SKM-1 (cell line): Measurements from ENCODE around the gene PRKCD.
A peak's percentile ranks its signal among the peaks of the same experiment; 100 is the strongest.
"Not testable (repeated sequence)": the region's sequence is repeated elsewhere in the genome, so short reads cannot be mapped to it uniquely, and the experiment has no call there.

Experiments
- DNase-seq: peaks from one replicate; lab custom pipeline; 2025; ENCODE audit not compliant: unreplicated experiment; lab: John Stamatoyannopoulos, UW

Gene PRKCD

DNA sequence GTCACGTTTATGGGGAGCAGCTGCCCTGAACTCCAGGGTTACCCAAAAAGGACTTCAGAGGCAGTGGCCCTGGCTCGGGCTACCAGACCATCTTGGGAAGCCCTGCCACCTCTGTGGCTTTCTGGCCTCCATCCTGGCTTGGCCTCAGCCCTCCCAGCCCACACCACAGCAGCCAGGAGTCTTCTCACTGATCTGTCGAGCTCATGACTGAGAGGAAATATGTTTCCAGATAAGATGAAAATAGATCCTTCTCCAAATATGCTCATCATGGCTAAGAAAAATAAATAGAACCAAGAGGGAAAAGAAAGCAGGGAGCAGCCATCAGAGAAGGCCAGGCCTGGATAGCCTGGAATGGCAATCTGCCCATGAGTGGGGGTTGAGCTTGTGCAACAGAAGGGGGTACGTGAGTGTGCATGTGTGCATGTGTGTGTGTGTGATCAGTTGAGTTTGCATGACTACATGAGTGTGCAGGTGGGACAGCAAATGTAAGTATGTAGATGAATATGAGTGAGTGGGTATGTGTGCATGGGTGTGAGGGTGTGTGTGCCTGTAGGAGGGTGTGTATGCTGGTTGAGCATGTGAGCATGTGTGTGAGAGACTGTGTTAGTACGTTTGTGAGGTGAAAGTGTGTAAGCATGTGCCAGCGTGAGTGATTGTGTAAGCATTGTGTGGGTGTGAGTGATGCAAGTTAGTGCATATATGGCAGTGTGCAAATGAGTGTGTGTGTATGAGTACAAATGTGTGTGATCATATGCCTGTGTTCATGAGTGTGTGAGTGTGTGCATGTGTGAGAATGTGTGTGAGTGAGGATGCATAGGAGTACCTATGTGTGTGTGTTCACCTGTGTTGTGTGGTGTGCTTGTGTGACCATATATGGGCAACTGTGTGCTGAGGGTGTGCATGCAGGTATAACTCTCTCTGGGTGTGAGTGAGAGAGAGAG is 20.8 kb upstream of the PRKCD start:
- DNase-seq: no peak

DNA sequence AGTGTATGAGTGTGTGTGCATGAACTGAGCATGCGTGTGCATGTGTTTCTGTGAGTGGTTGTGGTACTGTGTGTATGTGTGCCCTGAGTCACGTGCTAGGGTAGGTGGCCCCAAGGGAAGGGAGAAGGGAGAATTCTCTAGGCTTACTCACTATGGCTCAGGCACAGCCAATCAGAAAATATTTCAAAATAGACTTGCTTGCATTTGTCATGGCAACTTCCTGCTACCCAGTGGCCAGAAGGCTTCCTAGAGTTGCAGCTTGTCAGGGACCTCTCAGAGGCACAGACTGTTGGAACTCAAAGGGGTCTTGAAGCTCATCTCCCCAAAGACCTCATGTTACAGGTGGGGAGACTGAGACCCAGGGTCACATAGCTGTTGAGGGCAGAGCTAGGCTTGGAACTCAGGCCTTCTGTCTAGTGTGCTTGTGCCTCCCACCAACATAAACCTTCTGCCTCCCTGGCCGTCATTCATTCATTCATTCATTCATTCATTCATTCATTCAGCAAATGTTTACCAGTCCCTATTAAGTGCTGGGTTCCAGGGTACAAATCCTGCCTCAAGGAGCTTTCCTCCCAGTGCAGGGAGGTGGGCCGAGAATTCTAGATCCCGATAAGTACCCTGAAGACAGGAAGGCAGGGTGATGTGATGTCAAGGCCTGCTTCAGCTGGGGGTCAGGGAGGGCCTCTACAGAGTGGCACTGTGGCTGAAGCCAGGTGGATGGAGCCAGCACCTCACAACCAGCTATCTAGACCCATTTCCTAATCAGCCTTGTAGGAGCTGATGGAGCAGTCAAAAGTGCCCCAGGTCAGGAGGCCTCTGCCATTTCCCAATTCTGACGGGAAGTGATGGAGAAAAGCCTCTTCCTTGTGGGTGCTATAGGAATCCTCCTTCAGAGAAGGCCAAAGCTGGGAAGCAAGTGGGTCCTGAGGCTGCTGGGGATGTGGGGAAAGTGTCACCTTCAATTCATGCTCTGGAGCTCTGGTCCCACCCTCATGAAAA is 19.9 kb upstream of the PRKCD start:
- peak; percentile 96 for DNase-seq

DNA sequence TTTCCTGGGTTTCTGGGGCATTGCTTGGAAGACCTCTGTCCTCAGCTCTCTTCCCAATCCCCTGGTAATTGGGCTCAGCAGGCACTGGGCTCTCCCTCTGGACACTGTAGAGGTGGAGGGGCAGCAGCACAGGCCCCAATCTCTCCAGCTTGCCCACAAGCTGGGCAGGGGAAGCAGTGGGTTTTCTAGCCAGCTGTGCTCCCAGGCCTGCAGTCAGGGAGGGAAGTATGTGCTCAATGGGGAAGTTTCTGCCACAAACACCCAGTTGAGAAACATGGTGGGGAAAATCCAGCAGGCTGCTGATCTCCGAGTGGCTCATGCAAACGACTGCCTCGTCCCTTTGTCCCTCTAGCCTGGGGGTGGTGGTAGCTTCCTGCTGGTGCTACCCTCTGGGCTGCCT is 18.0 kb upstream of the PRKCD start:
- peak; percentile 73 for DNase-seq

DNA sequence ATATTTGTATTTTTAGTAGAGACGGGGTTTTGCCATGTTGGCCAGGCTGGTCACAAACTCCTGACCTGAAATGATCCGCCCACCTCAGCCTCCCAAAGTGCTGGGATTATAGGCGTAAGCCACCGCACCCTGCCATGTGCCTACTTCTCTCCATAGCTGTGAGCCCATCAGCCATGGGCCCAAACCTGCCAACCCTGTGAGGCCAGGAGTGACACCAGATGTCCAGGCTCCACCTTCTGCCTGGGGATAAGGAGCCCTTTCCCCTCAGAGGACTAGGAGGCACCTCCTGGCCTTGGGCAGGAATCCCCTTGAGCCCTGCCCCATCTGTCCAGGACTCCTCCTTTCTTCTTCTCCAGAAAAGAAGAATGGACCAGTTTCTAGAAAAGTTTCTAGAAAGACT is 16.6 kb upstream of the PRKCD start:
- DNase-seq: no peak

DNA sequence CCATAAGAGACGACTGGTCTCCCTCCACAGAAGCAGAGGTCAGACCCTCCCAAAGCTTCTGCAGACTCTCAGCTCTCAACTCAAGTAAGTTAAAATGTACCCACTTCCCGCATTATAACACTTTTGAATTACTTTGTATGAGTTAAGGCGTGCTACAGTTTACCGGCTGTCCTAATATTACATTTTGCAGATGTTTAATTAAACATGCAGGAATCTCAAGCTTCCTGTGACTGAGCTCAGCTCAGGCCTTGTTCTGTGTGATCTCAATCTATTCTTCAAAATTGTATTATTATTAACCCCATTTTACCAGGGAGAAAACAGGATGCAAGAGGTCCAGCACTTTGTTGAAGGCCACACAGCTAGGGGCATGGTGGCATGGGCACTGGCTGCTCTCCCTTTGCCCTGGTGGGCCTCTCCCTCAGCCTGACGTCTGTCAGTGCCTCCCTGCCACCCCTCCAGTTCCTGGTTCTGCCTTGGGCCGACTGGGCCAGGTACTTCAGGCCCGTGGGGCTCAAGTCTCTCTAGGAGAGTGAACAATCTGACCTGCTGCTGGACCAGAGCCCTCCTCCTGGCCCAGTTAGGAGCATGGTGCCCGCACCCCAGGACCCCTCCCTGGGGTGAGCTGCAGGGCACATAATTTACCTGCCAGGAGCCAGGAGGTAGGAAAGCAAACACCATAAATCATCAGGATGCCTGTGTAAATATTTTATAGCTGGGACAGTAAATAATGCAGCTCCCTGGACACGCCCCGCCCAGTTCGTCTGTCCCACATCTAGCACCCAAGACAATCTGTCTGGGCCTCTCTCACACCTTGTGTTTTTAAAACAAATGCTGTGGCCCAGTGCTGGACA is 15.9 kb upstream of the PRKCD start:
- DNase-seq: no peak

DNA sequence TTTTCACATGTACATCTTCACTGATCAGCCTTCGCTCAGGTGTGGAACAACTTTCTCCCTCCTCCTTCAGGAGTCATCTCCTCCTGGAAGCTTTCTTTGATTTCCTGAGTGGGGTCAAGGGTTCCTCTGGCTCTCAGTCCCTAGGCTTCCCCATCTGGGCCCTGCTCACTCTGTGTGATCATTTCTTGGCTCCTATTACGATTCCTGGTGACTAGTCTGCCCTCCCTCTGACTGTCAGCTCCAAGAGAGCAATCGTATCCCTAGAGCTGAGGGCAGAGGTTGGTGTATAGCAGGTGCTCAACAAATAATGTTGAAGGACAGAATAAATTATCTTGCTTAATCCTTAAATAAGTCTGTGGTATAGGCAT is 15.3 kb upstream of the PRKCD start:
- no peak for DNase-seq

DNA sequence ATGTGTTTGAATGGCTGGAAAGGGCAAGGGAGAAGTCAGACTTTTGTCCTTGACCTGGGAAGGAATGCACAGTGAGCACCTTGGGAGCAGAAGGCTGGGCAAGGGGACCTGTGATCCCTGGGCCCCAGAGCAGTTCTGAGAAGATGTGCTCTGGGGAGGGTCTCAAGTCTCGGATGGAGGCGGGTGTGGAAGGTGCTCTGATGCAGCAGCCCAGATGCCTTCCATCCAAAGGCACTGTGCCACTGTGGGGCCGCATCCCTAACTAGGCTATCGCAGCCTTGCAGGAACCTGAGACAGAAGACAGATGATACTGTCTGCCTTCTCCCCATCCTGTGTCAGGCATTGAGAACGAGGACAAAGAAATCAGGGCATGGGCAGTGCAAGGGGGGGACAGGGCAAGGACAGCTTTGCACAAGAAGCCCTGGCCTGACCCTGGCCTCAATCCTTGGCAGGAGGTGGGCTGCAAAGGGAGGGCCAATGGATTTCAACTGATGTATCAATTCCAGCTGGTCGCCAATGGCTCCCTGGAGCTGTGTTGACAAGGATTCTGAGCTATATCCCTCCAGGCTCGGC is 14.6 kb upstream of the PRKCD start:
- DNase-seq: no peak

DNA sequence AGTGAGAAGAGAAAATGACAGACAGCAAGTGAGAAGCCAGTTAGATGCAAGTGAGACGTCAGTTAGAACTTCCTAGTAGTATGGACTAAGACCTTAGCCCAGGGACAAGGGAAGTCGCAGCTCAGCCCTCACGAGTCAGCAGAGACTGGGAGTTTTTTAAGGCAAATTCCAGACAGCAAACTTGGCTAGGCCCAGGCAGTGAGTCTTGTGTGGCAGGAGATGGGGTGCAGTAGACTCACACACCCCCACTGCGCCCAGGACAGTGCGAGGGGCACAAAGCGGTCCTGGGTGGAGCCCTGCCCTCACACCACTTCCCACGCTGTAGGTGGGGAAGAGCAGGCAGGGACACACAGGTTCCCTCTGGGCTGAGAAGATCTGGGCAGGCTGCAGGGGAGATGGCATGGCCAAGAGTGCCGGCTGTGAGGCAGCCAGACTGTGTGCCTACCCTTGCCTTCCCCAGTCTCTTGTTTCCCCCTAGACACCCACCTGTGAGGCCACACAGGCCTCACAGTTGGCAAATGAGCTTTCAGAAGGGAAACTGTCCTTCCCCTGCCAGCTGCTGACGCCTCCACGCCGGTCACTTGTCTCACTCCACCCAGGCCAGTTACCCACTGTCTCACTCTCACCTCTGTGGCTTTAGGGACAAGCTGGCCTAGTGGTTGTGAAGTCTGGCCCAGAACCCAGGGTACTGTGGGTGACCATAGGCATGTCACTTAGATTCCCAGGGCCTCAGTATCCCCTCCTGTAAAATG is 13.7 kb upstream of the PRKCD start:
- DNase-seq: no peak

DNA sequence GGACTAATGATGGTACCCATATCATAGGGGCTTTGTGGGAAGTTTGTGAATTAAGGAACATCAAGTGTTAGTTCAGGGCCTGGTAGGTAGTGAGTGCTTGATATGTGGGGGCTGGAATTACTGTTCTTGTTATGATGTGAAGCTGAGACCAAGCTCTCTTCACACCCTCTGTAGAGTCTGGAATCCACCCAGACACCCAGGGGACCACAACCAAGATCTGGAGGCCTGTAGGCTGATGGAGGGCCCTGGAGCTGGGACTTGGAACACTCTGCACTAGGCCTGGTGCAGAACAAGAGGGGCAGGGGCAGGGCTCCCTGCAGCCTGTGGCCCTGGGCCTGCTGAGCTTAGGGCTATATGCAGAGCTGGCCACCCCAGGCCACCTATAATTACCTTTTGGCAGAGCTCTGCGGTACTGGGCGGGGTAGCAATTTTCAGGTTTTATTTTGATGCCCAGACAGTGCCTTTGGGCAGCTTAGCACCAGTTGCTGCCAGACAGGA is 13.1 kb upstream of the PRKCD start:
- DNase-seq: no peak

DNA sequence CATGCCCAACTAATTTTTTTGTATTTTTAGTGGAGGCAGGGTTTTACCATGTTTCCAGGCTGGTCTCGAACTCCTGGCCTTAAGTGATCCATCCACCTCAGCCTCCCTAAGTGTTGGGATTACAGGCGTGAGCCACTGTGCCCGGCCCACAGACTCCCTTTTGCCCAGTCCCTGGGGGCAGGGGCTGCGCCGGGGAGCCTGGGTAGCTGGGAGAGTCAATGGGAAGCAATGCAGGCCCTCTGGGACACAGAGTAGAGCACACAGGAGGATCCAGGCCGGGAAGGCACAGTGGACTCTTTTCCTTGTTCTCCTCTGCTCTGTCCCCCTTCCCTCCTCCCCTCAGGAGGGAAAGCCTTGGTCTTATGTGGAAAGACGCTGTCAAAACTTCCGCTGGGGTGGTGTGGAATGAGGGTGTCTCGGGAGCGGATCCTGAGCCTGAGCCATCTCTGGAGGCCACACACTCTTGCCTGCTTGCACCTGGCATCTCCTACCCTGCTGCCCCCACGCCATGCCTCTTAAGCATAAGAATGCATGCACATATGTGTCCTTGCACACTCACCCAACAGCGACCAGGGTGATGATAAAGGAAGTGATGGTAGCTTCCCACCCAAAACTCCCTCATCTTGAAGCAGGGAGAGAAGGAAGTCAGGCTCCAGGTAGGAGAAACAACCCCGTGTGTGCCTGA is 11.9 kb upstream of the PRKCD start:
- no peak for DNase-seq

DNA sequence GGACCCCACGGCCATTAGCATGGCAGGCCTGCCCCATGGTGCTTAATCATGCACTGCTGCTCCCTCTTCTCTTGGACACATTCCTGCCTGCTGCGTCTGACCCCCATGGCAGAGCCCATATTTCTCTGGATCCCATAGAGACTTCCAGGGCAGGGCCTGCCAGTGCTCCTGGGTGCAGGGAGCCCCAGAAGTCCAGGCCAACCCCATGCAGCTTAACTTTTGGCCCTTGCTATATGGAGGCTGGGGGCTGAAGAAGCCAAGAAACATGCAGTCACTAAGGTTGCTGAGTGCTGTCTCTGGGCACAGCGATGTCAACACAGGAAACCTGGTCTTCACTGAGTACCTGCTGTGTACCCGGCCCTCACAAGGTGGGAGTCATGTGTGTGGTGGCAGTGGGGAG is 11.3 kb upstream of the PRKCD start:
- DNase-seq: no peak

DNA sequence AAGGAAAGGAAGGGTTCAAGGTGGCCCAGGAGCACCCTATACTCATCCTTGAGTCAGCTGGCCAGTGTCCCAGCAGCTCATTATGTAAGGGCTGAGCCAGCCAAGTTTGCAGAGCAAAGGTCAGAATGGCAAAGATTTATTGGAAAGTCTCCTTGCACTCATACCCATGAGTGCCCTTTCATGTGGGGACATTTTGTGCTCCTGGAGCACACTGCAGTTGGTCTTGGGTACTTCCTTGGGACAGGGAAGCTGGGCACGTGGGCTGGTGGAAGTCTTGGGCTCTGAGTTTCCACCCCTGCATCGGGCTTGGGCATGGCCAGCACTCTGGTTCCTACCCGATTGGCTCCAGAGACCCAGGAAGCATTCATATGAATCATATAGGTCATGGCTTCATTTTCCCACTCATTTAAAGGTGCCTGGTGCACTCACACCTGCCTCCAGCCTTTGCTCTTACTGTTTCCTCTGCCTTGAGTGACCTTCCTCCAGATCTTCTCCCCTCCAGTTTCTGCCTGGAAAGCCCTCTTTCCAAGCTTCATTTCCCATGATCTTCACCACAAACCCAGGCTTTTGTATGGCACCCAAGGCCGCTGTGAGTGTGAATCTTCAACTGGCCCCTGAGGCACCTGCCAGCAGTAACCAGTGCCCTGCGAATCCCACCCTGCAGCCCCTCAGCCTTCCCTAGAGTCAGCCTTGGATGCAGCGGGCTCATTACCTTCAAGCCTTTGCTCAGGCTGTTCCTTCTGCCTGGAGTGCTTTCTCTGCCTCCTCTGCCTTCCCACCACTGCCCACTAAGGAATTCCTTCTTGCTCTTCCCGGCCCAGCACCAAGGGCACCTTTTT is 10.5 kb upstream of the PRKCD start:
- no peak for DNase-seq

DNA sequence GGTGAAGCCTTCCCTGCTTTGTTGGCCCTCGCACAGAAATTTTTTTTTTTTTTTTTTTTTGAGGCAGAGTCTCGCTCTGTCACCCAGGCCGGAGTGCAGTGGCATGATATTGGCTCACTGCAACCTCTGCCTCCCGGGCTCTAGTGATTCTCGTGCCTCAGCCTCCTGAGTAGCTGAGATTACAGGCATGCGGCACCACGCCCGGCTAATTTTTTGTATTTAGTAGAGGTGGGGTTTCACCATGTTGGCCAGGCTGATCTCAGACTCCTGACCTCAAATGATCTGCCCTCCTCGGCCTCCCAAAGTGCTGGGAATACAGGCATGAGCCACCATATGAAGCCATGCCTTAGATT is 9.9 kb upstream of the PRKCD start:
- not testable (repeated sequence) for DNase-seq

DNA sequence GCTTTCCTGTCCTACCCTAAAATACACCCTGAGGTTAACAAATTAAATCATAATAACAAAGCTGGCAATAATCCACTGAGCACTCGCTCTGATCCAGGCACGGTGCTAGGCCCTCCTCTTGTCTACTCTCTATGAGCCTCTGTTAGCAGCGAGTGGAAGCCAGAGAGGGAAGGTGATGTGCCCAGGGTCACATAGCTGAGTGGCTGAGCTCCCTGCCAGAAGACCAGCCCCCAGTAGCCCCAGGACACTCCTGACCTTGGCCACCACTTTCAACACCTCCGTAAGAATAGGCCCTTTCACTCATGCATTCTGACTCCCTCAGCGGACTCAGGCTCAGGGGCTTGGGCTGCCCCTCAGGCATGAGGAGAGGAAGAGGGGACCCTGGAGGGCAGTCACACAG is 9.5 kb upstream of the PRKCD start:
- DNase-seq: no peak

DNA sequence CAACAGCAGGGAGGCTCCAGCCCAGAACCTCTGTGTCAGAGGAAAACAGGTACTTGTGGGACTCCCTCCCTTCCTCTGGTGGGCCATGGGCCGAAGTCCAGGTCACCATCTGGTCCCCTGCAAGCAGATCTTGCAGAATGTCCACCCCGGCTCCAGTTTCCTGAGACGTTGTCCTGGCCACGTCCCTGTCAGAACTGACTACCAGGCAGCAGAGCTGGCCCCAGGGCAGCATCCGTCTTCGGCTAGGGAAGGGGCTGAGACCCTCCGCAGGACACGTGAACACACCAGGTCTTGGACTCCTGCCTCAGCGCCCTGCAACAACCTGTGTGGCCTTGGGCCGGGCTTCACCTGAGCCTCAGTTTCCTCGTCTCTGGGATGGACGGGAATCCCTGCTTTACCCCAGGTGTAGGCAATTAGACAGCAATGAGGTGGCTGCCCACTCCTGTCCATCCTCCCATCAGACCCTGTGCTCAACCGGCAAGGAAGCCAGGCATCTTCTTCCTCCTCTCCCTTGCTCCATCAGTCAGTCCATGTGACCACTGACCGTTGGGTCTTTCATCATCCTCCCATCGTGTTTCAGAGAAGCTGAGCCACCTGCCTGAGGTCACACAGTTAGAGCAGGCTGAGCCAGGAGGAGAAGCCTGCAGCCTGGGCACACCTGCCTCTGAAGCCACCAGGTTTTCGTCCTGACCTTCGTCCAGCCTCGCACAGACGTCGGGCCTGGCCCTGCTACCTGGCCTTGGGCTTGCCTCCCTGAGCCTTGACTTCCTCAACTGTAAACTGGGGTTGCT is 8.9 kb upstream of the PRKCD start:
- no peak for DNase-seq

DNA sequence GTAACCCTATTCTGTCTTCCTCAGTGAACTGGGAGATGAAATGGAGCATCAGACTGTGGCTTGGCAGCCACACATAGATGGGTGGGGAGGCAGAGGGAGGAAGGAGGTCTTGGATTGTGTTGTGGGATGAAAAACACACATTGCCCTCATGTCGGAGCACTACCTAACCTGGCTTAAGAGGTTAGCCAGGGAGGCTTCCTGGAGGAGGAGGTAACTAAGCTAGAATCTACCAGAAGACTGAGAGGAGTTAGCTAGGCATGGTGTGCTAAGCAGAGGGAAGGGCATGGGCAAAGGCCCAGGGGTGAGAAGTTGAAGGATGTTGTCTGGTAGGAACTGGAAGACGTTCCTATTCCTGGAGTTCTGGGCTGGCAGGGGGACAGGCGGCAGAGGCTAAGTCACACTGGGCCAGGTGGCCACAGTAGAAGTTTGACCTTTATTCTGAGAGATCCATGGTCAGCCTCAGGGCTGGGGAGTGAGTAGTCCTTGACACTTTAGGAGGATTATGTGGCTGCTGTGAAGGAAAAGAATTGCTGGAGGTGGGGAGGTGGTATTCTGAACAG is 7.7 kb upstream of the PRKCD start:
- DNase-seq: no peak

DNA sequence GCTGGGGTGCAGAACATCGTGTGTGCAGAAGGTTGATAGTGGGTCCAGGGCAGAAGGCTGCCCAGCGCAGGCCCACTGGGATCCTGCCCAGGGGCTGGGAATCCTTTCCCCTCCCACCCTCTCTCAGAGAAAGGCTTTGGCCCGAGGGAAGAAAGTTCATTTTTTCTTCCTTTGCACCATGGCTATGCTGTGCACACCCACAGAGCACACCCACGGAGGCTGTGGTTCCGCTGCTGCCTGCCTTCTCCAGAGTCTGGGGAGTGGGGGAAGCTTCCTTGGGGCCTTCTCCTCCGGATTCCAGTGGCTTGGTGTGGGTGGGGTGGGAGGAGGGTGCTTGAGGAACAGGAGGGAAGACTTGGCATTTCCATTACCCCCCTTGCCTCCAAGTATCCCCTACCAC is 7.0 kb upstream of the PRKCD start:
- no peak for DNase-seq
